ENCODE measurements around the gene GDF2. TPM values are rescaled to one million over a fixed set of nuclear protein-coding genes. Genes with fewer than 3 reads are reported as not detected.

Gene GDF2
- total and polyA plus RNA-seq, 10 of the 15 experiments (the other 5 are each of a cell fraction or from before 2014, with no cell fraction given), result not detected

DNA sequence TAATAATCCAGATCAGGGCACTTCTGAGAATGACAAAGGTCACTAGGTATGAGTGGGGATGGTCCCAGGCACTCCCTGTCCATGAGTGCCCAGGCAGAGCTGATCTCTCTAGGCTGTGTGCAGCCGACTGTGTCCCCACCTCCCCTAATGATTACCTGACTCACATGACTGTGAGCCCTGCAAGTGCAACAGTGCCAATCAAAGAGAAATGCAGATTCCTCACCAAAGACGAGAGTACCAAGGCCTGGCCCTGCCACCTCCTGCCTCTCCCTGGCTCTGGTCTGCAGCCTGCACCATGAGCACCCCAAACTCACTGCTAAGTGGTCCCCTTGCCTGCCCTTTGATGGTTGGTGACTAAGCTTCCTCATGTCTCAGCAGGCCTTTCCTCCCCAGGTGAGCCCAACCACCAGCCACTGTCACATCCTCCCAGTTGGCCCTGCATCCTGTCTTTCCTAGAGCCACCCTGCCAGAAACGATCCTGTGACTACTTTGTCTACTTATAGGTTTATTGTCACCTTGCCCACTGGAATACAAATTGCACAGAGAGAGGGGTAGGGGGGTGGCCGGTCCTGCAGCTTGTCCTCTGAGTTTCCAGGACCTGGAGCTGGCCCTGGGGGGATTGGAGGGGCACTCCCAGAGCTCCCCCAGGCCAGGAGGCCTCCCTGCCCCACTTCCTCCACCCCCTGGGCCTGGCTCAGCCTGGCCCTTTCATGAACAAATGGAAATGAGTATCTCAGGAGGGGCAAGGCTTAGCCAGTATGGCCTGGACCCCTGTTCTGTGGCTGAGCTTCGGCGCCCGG, 44.7 kb upstream of the GDF2 start:
- WGBS (ENCODE audit: insufficient coverage, insufficient replicate concordance, low lambda C conversion rate, missing lambda C conversion rate), result 19% methylated on average over 7 of the region's 7 CpGs
- no peaks in the 10 kb centered on the region for H3K79me2 ChIP-seq (ENCODE audit: control insufficient read depth, insufficient read depth, low read length)
- BruUV-seq (replicated peaks), result no TSS peak
- CTCF ChIA-PET, result no interaction called here
- POLR2A ChIA-PET, result no interaction called here
- no peak overlapping the region for H3K4me3 ChIP-seq
- H3K27me3 ChIP-seq (replicated peaks in 1 of 2; ENCODE audit: control insufficient read depth in 2 of 2, insufficient read depth in 2 of 2, low read length in 1 of 2), result no peaks in the 10 kb centered on the region; a peak in 1 of 4 replicates
- FAIRE-seq (no peak), ATAC-seq (no peak), DNase-seq (ENCODE audit: low read depth, low spot score) (no peak)
- no peaks in the 10 kb centered on the region for H3K4me1 ChIP-seq (ENCODE audit: control insufficient read depth, insufficient read depth, low read length)
- no peak overlapping the region for H3K4me2 ChIP-seq (ENCODE audit: control insufficient read depth, insufficient read depth)
- no peak overlapping the region for H2AFZ ChIP-seq (ENCODE audit: control insufficient read depth, low read depth, low read length)
- RAD21 ChIA-PET (ENCODE audit: unreplicated experiment), result no interaction called here
- TF ChIP-seq CBX3 (IDR thresholded peaks at IDR 0.05; ENCODE audit: borderline replicate concordance, low read depth) (no peak), POLR2AphosphoS5 (IDR thresholded peaks at IDR 0.05; ENCODE audit: low read length) (no peak), TCF12 (IDR thresholded peaks at IDR 0.05; ENCODE audit: low read depth, low read length) (no peak), NBN (IDR thresholded peaks at IDR 0.05) (no peak), RAD21 (IDR thresholded peaks at IDR 0.05; ENCODE audit: insufficient read depth, low read depth, low read length) (no peak), ZNF207 (IDR thresholded peaks at IDR 0.05; ENCODE audit: borderline replicate concordance) (no peak), RAD51 (IDR thresholded peaks at IDR 0.05) (no peak), MXI1 (IDR thresholded peaks at IDR 0.05; ENCODE audit: low read depth, low read length) (no peak), CREM (IDR thresholded peaks at IDR 0.05; ENCODE audit: low read depth) (no peak), SPI1 (IDR thresholded peaks at IDR 0.05; ENCODE audit: borderline replicate concordance, insufficient read depth, low read depth, low read length) (no peak), TAF1 (IDR thresholded peaks at IDR 0.05; ENCODE audit: borderline replicate concordance, low read depth, low read length) (no peak), TCF3 (IDR thresholded peaks at IDR 0.05; ENCODE audit: borderline replicate concordance, insufficient read depth, low read depth, low read length) (no peak), MYC (IDR thresholded peaks at IDR 0.05; ENCODE audit: insufficient read depth, insufficient read length, insufficient replicate concordance, low read length, severe bottlenecking) (no peak)
- TF ChIP-seq, protein P1, sequence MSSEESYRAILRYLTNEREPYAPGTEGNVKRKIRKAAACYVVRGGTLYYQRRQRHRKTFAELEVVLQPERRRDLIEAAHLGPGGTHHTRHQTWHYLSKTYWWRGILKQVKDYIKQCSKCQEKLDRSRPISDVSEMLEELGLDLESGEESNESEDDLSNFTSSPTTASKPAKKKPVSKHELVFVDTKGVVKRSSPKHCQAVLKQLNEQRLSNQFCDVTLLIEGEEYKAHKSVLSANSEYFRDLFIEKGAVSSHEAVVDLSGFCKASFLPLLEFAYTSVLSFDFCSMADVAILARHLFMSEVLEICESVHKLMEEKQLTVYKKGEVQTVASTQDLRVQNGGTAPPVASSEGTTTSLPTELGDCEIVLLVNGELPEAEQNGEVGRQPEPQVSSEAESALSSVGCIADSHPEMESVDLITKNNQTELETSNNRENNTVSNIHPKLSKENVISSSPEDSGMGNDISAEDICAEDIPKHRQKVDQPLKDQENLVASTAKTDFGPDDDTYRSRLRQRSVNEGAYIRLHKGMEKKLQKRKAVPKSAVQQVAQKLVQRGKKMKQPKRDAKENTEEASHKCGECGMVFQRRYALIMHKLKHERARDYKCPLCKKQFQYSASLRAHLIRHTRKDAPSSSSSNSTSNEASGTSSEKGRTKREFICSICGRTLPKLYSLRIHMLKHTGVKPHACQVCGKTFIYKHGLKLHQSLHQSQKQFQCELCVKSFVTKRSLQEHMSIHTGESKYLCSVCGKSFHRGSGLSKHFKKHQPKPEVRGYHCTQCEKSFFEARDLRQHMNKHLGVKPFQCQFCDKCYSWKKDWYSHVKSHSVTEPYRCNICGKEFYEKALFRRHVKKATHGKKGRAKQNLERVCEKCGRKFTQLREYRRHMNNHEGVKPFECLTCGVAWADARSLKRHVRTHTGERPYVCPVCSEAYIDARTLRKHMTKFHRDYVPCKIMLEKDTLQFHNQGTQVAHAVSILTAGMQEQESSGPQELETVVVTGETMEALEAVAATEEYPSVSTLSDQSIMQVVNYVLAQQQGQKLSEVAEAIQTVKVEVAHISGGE (CRISPR knock-in tag; IDR thresholded peaks at IDR 0.05), result no peak
- TF ChIP-seq, protein P2, sequence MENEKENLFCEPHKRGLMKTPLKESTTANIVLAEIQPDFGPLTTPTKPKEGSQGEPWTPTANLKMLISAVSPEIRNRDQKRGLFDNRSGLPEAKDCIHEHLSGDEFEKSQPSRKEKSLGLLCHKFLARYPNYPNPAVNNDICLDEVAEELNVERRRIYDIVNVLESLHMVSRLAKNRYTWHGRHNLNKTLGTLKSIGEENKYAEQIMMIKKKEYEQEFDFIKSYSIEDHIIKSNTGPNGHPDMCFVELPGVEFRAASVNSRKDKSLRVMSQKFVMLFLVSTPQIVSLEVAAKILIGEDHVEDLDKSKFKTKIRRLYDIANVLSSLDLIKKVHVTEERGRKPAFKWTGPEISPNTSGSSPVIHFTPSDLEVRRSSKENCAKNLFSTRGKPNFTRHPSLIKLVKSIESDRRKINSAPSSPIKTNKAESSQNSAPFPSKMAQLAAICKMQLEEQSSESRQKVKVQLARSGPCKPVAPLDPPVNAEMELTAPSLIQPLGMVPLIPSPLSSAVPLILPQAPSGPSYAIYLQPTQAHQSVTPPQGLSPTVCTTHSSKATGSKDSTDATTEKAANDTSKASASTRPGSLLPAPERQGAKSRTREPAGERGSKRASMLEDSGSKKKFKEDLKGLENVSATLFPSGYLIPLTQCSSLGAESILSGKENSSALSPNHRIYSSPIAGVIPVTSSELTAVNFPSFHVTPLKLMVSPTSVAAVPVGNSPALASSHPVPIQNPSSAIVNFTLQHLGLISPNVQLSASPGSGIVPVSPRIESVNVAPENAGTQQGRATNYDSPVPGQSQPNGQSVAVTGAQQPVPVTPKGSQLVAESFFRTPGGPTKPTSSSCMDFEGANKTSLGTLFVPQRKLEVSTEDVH (IDR thresholded peaks at IDR 0.05; ENCODE audit: low read depth, partially characterized antibody), result no peak
- TF ChIP-seq, protein P3, sequence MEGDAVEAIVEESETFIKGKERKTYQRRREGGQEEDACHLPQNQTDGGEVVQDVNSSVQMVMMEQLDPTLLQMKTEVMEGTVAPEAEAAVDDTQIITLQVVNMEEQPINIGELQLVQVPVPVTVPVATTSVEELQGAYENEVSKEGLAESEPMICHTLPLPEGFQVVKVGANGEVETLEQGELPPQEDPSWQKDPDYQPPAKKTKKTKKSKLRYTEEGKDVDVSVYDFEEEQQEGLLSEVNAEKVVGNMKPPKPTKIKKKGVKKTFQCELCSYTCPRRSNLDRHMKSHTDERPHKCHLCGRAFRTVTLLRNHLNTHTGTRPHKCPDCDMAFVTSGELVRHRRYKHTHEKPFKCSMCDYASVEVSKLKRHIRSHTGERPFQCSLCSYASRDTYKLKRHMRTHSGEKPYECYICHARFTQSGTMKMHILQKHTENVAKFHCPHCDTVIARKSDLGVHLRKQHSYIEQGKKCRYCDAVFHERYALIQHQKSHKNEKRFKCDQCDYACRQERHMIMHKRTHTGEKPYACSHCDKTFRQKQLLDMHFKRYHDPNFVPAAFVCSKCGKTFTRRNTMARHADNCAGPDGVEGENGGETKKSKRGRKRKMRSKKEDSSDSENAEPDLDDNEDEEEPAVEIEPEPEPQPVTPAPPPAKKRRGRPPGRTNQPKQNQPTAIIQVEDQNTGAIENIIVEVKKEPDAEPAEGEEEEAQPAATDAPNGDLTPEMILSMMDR (IDR thresholded peaks at IDR 0.05 in 2 of 3, conservative IDR thresholded peaks at IDR 0.05 in 1 of 3; ENCODE audit: control insufficient read depth in 2 of 3, extremely low read depth in 1 of 3, insufficient read depth in 1 of 3, low read depth in 3 of 3, low read length in 3 of 3), result no peak
- no peaks in the 10 kb centered on the region for H3K9me3 ChIP-seq (replicated peaks; ENCODE audit: control insufficient read depth, insufficient read depth, low read length)
- intact Hi-C loops (cut with micrococcal nuclease; ENCODE audit: unreplicated experiment) (no loop called here), in situ Hi-C loops (cut with MboI) (no loop called here)
- no peak overlapping the region for H3K27ac ChIP-seq (ENCODE audit: control insufficient read depth, insufficient read depth)
- H4K20me1 ChIP-seq (ENCODE audit: control insufficient read depth, insufficient read depth), result no peaks in the 10 kb centered on the region
- SMC1A ChIA-PET (ENCODE audit: uncharacterized antibody, unreplicated experiment), result no interaction called here
- H3K9ac ChIP-seq (ENCODE audit: control insufficient read depth, insufficient read depth, low read length), result no peak overlapping the region
- no peaks in the 10 kb centered on the region for H3K36me3 ChIP-seq (ENCODE audit: control insufficient read depth in 2 of 2, insufficient read depth in 2 of 2, low read length in 1 of 2)

Measured in GM12878 (cell line).